Measurements from ENCODE around the gene VTA1. TPM values are rescaled to one million over a fixed set of nuclear protein-coding genes. Genes with fewer than 3 reads are reported as not detected.

The VTA1 gene
- total and polyA plus RNA-seq, 2 of the 13 experiments (the other 11 are each of a cell fraction or from before 2014, with no cell fraction given): 70.7 to 89.1 TPM

- peak; percentile 29; the same call in 1 of the 2 replicates for TF ChIP-seq ELF1 (CRISPR knock-in tag; IDR thresholded peaks at IDR 0.05)
- peak; percentile 7; the same call in 1 of the 2 replicates for TF ChIP-seq ZMYM3 (CRISPR knock-in tag; IDR thresholded peaks at IDR 0.05)
- TF ChIP-seq ZNF644 (CRISPR knock-in tag; IDR thresholded peaks at IDR 0.05; ENCODE audit: low read depth): peak; percentile 83
- no peak for TF ChIP-seq ZNF326 (CRISPR knock-in tag; IDR thresholded peaks at IDR 0.05; ENCODE audit: borderline replicate concordance)
- TF ChIP-seq ZNF770 (CRISPR knock-in tag; IDR thresholded peaks at IDR 0.05): no peak
- TF ChIP-seq SRSF1 (optimal IDR thresholded peaks at IDR 0.05; ENCODE audit: low read depth, low read length): no peak
- TF ChIP-seq GATAD2A (CRISPR knock-in tag; IDR thresholded peaks at IDR 0.05): peak; percentile 99
- TF ChIP-seq ETV5 (CRISPR knock-in tag; IDR thresholded peaks at IDR 0.05; ENCODE audit: borderline replicate concordance): no peak; the same call in 1 of the 2 replicates
- no peak for TF ChIP-seq YEATS2 (CRISPR knock-in tag; IDR thresholded peaks at IDR 0.05; ENCODE audit: borderline replicate concordance)
- TF ChIP-seq FOXA1 (IDR thresholded peaks at IDR 0.05): 0 out of 2 replicates have a peak, but pooled peaks have one; percentile 20
- peak; percentile 94 for TF ChIP-seq FOXA1 (CRISPR knock-in tag; IDR thresholded peaks at IDR 0.05)
- no peak for TF ChIP-seq CBX5 (CRISPR knock-in tag; IDR thresholded peaks at IDR 0.05; ENCODE audit: borderline replicate concordance)
- TF ChIP-seq NFYB (CRISPR knock-in tag; IDR thresholded peaks at IDR 0.05): no peak
- TF ChIP-seq SMYD3 (CRISPR knock-in tag; IDR thresholded peaks at IDR 0.05): peak; percentile 46; the same call in 1 of the 2 replicates
- TF ChIP-seq HDAC2 (CRISPR knock-in tag; IDR thresholded peaks at IDR 0.05): peak; percentile 98
- TF ChIP-seq ELF3 (CRISPR knock-in tag; IDR thresholded peaks at IDR 0.05): peak; percentile 95
- TF ChIP-seq SRY (CRISPR knock-in tag; IDR thresholded peaks at IDR 0.05): no peak
- 0 out of 4 replicates have a peak, but pooled peaks of 1 of the 2 experiments have one; percentile 39 for TF ChIP-seq MAFK (conservative IDR thresholded peaks at IDR 0.05 in 1 of 2, IDR thresholded peaks at IDR 0.05 in 1 of 2; ENCODE audit: low read length in 2 of 2)
- peak; percentile 71 for TF ChIP-seq TCF7 (IDR thresholded peaks at IDR 0.05; ENCODE audit: low read depth)
- peak; percentile 74; the same call in 1 of the 2 replicates for TF ChIP-seq KLF6 (CRISPR knock-in tag; IDR thresholded peaks at IDR 0.05)
- TF ChIP-seq MAFF (IDR thresholded peaks at IDR 0.05; ENCODE audit: low read depth, low read length): 0 out of 2 replicates have a peak, but pooled peaks have one; percentile 17
- peak; percentile 80; the same call in 1 of the 2 replicates for TF ChIP-seq SALL1 (CRISPR knock-in tag; IDR thresholded peaks at IDR 0.05)
- TF ChIP-seq STAT5B (CRISPR knock-in tag; IDR thresholded peaks at IDR 0.05): 0 out of 2 replicates have a peak, but pooled peaks have one; percentile 78
- TF ChIP-seq RFX3 (CRISPR knock-in tag; IDR thresholded peaks at IDR 0.05): no peak
- TF ChIP-seq HBP1 (CRISPR knock-in tag; IDR thresholded peaks at IDR 0.05; ENCODE audit: low read depth): no peak
- peak; percentile 91 for TF ChIP-seq IRF2 (CRISPR knock-in tag; IDR thresholded peaks at IDR 0.05)
- peak; percentile 70 for TF ChIP-seq ESRRA (CRISPR knock-in tag; IDR thresholded peaks at IDR 0.05; ENCODE audit: low read depth)
- no peak for TF ChIP-seq DMTF1 (CRISPR knock-in tag; IDR thresholded peaks at IDR 0.05)
Observed at GRCh38 chr6:142265476-142265875, 118.4 kb downstream of the VTA1 start (continued).

Data from HepG2 (cell line).